H9 (cell line): ENCODE results near the gene ROPN1B. TPM values are rescaled to one million over a fixed set of nuclear protein-coding genes. Genes with fewer than 3 reads are reported as not detected.

Source experiments
- DNase-seq: peaks from one replicate; pipeline ENCODE4 v3.0.0-alpha.2; 2017
- H2AFZ ChIP-seq: one replicate; pipeline ENCODE4 v1.6.1; 2013; ENCODE audit warnings: mild to moderate bottlenecking, low read length, control low read depth, moderate library complexity
- H2AK5ac ChIP-seq: 2 replicates; pipeline ENCODE4 v1.6.1; 2013; ENCODE audit warnings: low read length, control low read depth, mixed read lengths; ENCODE audit not compliant: insufficient read length
- H2BK120ac ChIP-seq: one replicate; pipeline ENCODE4 v1.6.1; 2013; ENCODE audit warnings: low read depth, mild to moderate bottlenecking, low read length, control low read depth, inconsistent platforms; ENCODE audit not compliant: poor library complexity, severe bottlenecking
- H2BK12ac ChIP-seq: 2 replicates; pipeline ENCODE4 v1.6.1; 2013; ENCODE audit warnings: low read length, control low read depth, mixed read lengths, low read depth; ENCODE audit not compliant: insufficient read length
- H2BK15ac ChIP-seq: 2 replicates; pipeline ENCODE4 v1.6.1; 2013; ENCODE audit warnings: low read depth, low read length, control low read depth
- H2BK20ac ChIP-seq: one replicate; pipeline ENCODE4 v1.6.1; 2013; ENCODE audit warnings: low read depth, mild to moderate bottlenecking, low read length, control low read depth, inconsistent platforms; ENCODE audit not compliant: poor library complexity, severe bottlenecking
- H2BK5ac ChIP-seq: 2 replicates; pipeline ENCODE4 v1.6.1; 2013; ENCODE audit warnings: low read length, control low read depth, mixed read lengths; ENCODE audit not compliant: insufficient read length
- H3K14ac ChIP-seq: 2 replicates; pipeline ENCODE4 v1.6.1; 2013; ENCODE audit warnings: low read length, control low read depth; ENCODE audit not compliant: insufficient read depth
- H3K18ac ChIP-seq: 2 replicates; pipeline ENCODE4 v1.6.1; 2013; ENCODE audit warnings: low read depth, mild to moderate bottlenecking, mixed read lengths, low read length, control low read depth; ENCODE audit not compliant: insufficient read length
- H3K23ac ChIP-seq: 2 replicates; pipeline ENCODE4 v1.6.1; 2013; ENCODE audit warnings: low read length, control low read depth, mixed read lengths, low read depth; ENCODE audit not compliant: insufficient read length
- H3K23me2 ChIP-seq: 2 replicates; pipeline ENCODE4 v1.6.1; 2013; ENCODE audit warnings: low read depth, mild to moderate bottlenecking, mixed read lengths, low read length, control low read depth; ENCODE audit not compliant: insufficient read length, poor library complexity, severe bottlenecking
- H3K27ac ChIP-seq: 2 replicates; pipeline ENCODE4 v1.5.1; 2013; ENCODE audit warnings: low read length, control low read depth, mixed read lengths, low read depth; ENCODE audit not compliant: insufficient read length
- H3K27me3 ChIP-seq: 2 replicates; pipeline ENCODE4 v1.6.1; 2013; ENCODE audit warnings: low read length, control low read depth, inconsistent platforms; ENCODE audit not compliant: insufficient read depth
- H3K4ac ChIP-seq: 2 replicates; pipeline ENCODE4 v1.6.1; 2013; ENCODE audit warnings: low read depth, mild to moderate bottlenecking, control low read depth, inconsistent platforms, low read length, moderate library complexity
- H3K4me1 ChIP-seq: 2 replicates; pipeline ENCODE4 v1.6.1; 2013; ENCODE audit warnings: low read length, control low read depth, inconsistent platforms; ENCODE audit not compliant: insufficient read depth
- H3K4me2 ChIP-seq: 2 replicates; pipeline ENCODE4 v1.6.1; 2013; ENCODE audit warnings: low read length, control low read depth, mixed read lengths; ENCODE audit not compliant: insufficient read length, insufficient read depth
- H3K56ac ChIP-seq: 2 replicates; pipeline ENCODE4 v1.6.1; 2013; ENCODE audit warnings: low read depth, mild to moderate bottlenecking, mixed read lengths, low read length, control low read depth; ENCODE audit not compliant: insufficient read length
- H3K79me1 ChIP-seq: 2 replicates; pipeline ENCODE4 v1.6.1; 2013; ENCODE audit warnings: low read depth, mild to moderate bottlenecking, moderate library complexity, low read length, control low read depth, inconsistent platforms; ENCODE audit not compliant: insufficient read depth, poor library complexity, severe bottlenecking
- H3K79me2 ChIP-seq: 2 replicates; pipeline ENCODE4 v1.6.1; 2013; ENCODE audit warnings: low read length, control low read depth, inconsistent platforms; ENCODE audit not compliant: insufficient read depth
- H3K9ac ChIP-seq: 2 replicates; pipeline ENCODE4 v1.6.1; 2013; ENCODE audit warnings: low read length, control low read depth, mixed read lengths; ENCODE audit not compliant: insufficient read length; ENCODE audit errors: extremely low read depth
- H3K9me3 ChIP-seq: one replicate; pipeline ENCODE4 v1.6.1; 2013; ENCODE audit warnings: low read depth, low read length, inconsistent platforms; ENCODE audit not compliant: control insufficient read depth
- H3T11ph ChIP-seq: one replicate; pipeline ENCODE4 v1.6.1; 2013; ENCODE audit warnings: mild to moderate bottlenecking, low read length, control low read depth, inconsistent platforms
- H4K20me1 ChIP-seq: one replicate; pipeline ENCODE4 v1.6.1; 2013; ENCODE audit not compliant: control insufficient read depth, insufficient read length, insufficient read depth
- H4K5ac ChIP-seq: 2 replicates; pipeline ENCODE4 v1.6.1; 2013; ENCODE audit warnings: low read depth, mild to moderate bottlenecking, mixed read lengths, low read length, control low read depth; ENCODE audit not compliant: insufficient read length
- H4K8ac ChIP-seq: replicated peaks from 2 replicates; pipeline ENCODE4 v1.6.1; 2013; ENCODE audit warnings: low read length, control low read depth, mixed read lengths, low read depth; ENCODE audit not compliant: insufficient read length
- H4K91ac ChIP-seq: 2 replicates; pipeline ENCODE4 v1.6.1; 2013; ENCODE audit warnings: low read depth, mild to moderate bottlenecking, moderate library complexity, mixed read lengths, low read length, control low read depth; ENCODE audit not compliant: insufficient read length
- H3K27ac Mint-ChIP-seq, 3 experiments: 2 replicates in 2 of 3; 3 replicates in 1 of 3; pipeline ENCODE4 v1.8.0; 2020 to 2021; ENCODE audit warnings: mixed read lengths in 3 of 3, mild to moderate bottlenecking in 1 of 3, moderate library complexity in 1 of 3
- H3K27me3 Mint-ChIP-seq: 2 replicates; pipeline ENCODE4 v1.8.0; 2021; ENCODE audit warnings: low read depth, mild to moderate bottlenecking, moderate library complexity, mixed read lengths
- H3K36me3 Mint-ChIP-seq, 3 experiments: 2 replicates in 2 of 3; 3 replicates in 1 of 3; pipeline ENCODE4 v1.8.0; 2020 to 2021; ENCODE audit warnings: low read depth in 3 of 3, mixed read lengths in 3 of 3; ENCODE audit not compliant: insufficient read depth in 1 of 3
- H3K4me1 Mint-ChIP-seq, 2 experiments: 2 replicates each; pipeline ENCODE4 v1.8.0; 2020; ENCODE audit warnings: mixed read lengths in 2 of 2
- H3K4me3 Mint-ChIP-seq, 2 experiments: 2 replicates in 1 of 2; 3 replicates in 1 of 2; pipeline ENCODE4 v1.8.0; 2020 to 2021; ENCODE audit warnings: mild to moderate bottlenecking in 2 of 2, mixed read lengths in 2 of 2, moderate library complexity in 1 of 2
- H3K9me3 Mint-ChIP-seq, 2 experiments: 2 replicates in 1 of 2; 3 replicates in 1 of 2; pipeline ENCODE4 v1.8.0; 2020; ENCODE audit warnings: mild to moderate bottlenecking in 2 of 2, mixed read lengths in 2 of 2, moderate library complexity in 1 of 2
- WGBS: extraction: QIAGEN DNeasy Blood & Tissue Kit; methylation state at CpG from one replicate; pipeline ENCODE4 v1.1.7; 2013; ENCODE audit warnings: missing lambda C conversion rate, low lambda C conversion rate, mixed read lengths; ENCODE audit not compliant: insufficient read length; ENCODE audit errors: extremely low coverage; 5-methylcytosine and 5-hydroxymethylcytosine counted together
- total RNA-seq: library from RNA; stranded (reverse); gene quantifications from 2 replicates; pipeline ENCODE4 v1.2.1, GENCODE V29; 2021
- TF ChIP-seq, protein P1 (sequence below): fragments of 200-600 bp; sonication (generic); conservative IDR thresholded peaks from 3 replicates; pipeline ENCODE4 v1.8.0; 2021; ENCODE audit warnings: antibody characterized with exemption, mild to moderate bottlenecking

The ROPN1B gene
- total RNA-seq, 1 experiment from 2014 or later: not detected

DNA sequence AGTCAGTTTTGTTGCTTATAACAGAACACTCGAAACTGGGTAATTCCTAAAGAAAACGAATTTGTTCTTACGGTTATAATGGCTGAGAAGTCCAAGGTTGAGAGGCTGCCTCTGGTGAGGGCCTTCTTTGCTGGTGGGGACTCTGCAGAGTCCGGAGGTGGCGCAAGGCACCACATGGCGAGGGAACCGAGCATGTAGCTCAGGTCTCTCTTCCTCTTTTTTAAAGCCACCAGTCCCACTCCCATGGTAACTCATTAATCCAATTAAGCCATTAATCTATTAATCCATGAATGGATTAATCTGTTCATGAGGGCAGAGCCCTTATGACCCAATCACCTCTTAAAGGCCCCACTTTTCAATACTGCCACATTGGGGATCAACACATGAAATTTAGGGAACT is 50.0 kb downstream of the ROPN1B start:
- H2BK15ac ChIP-seq: no peak overlapping the region
- no peak for DNase-seq
- H3K4me2 ChIP-seq: no peak overlapping the region
- H3K9me3 ChIP-seq: no peaks in the 10 kb centered on the region
- no peak overlapping the region for H4K5ac ChIP-seq
- no peaks in the 10 kb centered on the region for H3K79me1 ChIP-seq
- H2BK5ac ChIP-seq: no peak overlapping the region
- H2AK5ac ChIP-seq: no peak overlapping the region
- no peak overlapping the region for H3K23ac ChIP-seq
- Mint-ChIP-seq H3K9me3 (no peaks in the 10 kb centered on the region), H3K27ac (no peak overlapping the region), H3K4me3 (no peak overlapping the region), H3K4me1 (peaks cover 42 to 44% of the 10 kb centered on the region in 2 experiments), H3K36me3 (peaks cover 0 to 17% (median 16%) of the 10 kb centered on the region in 3 experiments; a peak in 6 of 7 replicates), H3K27me3 (no peaks in the 10 kb centered on the region; the same call in 1 of the 2 replicates)
- no peak overlapping the region for H2AFZ ChIP-seq
- TF ChIP-seq, protein P1, sequence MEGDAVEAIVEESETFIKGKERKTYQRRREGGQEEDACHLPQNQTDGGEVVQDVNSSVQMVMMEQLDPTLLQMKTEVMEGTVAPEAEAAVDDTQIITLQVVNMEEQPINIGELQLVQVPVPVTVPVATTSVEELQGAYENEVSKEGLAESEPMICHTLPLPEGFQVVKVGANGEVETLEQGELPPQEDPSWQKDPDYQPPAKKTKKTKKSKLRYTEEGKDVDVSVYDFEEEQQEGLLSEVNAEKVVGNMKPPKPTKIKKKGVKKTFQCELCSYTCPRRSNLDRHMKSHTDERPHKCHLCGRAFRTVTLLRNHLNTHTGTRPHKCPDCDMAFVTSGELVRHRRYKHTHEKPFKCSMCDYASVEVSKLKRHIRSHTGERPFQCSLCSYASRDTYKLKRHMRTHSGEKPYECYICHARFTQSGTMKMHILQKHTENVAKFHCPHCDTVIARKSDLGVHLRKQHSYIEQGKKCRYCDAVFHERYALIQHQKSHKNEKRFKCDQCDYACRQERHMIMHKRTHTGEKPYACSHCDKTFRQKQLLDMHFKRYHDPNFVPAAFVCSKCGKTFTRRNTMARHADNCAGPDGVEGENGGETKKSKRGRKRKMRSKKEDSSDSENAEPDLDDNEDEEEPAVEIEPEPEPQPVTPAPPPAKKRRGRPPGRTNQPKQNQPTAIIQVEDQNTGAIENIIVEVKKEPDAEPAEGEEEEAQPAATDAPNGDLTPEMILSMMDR: no peak
- no peak overlapping the region for H3K56ac ChIP-seq
- H2BK20ac ChIP-seq: no peak overlapping the region
- no peak overlapping the region for H4K8ac ChIP-seq
- H3K4me1 ChIP-seq: peaks cover 6% of the 10 kb centered on the region; the same call in 1 of the 2 replicates
- no peaks in the 10 kb centered on the region for H3K79me2 ChIP-seq
- no peak overlapping the region for H3K4ac ChIP-seq
- H3K14ac ChIP-seq: no peak overlapping the region
- no peaks in the 10 kb centered on the region for H3K27me3 ChIP-seq
- no peak overlapping the region for H3K18ac ChIP-seq
- no peak overlapping the region for H4K91ac ChIP-seq
- no peak overlapping the region for H2BK12ac ChIP-seq
- no peaks in the 10 kb centered on the region for H4K20me1 ChIP-seq
- no peak overlapping the region for H3T11ph ChIP-seq
- H2BK120ac ChIP-seq: no peak overlapping the region
- no peaks in the 10 kb centered on the region for H3K23me2 ChIP-seq
- no CpG with 5 or more reads among the region's 7 CpGs for WGBS
- H3K27ac ChIP-seq: no peak overlapping the region
- H3K9ac ChIP-seq: no peak overlapping the region
